Measurements from ENCODE around the gene IFT27.
"Not testable (repeated sequence)": the region's sequence is repeated elsewhere in the genome, so short reads cannot be mapped to it uniquely, and the experiment has no call there.

IFT27 gene

DNA sequence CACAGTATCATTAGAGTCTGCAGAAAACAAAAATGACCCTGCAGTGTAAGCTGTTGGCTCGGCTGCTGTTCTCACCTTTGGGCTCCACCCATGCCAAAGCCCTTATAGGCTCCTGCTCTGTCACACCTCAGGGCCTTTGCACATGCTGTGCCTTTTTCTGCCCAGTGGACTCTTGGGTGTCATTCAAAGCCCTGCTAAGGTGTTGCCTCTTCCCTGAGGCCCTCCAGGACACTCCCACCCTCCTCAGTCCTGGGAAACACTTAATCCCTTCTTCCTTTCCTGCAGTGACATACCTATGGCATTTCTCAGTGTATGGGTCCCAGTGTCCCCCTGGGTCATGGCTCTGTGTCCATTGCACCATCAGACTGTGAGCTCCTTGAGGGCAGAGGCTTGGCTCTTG lies 43.3 kb downstream of the IFT27 start:
- Histone ChIP-seq H4K20me1 (ENCODE audit: insufficient read depth) (no peaks in the 10 kb centered on the region), H3K27me3 (ENCODE audit: insufficient read depth, low read depth) (peaks cover 74% of the 10 kb centered on the region), H2AFZ (ENCODE audit: low read depth) (no peak overlapping the region), H3K4me3 (IDR thresholded peaks at IDR 0.05; ENCODE audit: insufficient read depth, low read depth, low read length) (no peak overlapping the region), H3K27ac (no peak overlapping the region), H3K4me1 (ENCODE audit: low read depth, poor library complexity, severe bottlenecking) (no peaks in the 10 kb centered on the region), H3K79me2 (ENCODE audit: insufficient read depth, low read depth) (no peaks in the 10 kb centered on the region), H3K36me3 (ENCODE audit: insufficient read depth) (no peaks in the 10 kb centered on the region), H3K9ac (no peak overlapping the region), H3K4me2 (no peak overlapping the region)
- TF ChIP-seq, protein P1, sequence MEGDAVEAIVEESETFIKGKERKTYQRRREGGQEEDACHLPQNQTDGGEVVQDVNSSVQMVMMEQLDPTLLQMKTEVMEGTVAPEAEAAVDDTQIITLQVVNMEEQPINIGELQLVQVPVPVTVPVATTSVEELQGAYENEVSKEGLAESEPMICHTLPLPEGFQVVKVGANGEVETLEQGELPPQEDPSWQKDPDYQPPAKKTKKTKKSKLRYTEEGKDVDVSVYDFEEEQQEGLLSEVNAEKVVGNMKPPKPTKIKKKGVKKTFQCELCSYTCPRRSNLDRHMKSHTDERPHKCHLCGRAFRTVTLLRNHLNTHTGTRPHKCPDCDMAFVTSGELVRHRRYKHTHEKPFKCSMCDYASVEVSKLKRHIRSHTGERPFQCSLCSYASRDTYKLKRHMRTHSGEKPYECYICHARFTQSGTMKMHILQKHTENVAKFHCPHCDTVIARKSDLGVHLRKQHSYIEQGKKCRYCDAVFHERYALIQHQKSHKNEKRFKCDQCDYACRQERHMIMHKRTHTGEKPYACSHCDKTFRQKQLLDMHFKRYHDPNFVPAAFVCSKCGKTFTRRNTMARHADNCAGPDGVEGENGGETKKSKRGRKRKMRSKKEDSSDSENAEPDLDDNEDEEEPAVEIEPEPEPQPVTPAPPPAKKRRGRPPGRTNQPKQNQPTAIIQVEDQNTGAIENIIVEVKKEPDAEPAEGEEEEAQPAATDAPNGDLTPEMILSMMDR (conservative IDR thresholded peaks at IDR 0.05; ENCODE audit: low read depth, low read length) = no peak

DNA sequence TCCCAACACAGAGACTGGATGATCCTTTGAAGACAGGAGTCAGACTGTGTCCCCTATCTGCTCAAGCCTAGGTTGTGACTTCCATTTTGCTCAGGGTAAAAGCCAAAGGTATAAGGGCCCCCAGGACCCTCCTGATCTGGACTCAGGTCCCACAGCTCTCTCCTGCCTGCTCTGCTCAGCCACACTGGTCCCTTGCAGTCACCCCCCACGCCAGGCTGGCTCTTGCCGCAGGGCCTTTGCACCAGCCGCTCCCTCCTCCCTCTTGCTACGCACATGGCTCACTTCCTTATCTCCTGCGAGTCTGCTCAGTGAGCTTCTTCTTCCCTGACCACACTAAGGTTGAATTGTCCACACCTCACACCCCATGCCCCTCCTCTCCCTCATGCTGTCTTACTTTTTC lies 44.0 kb downstream of the IFT27 start:
- Histone ChIP-seq H2AFZ (ENCODE audit: low read depth) (no peak overlapping the region), H3K4me2 (no peak overlapping the region), H3K9ac (no peak overlapping the region), H3K27ac (no peak overlapping the region), H4K20me1 (ENCODE audit: insufficient read depth) (no peaks in the 10 kb centered on the region), H3K36me3 (ENCODE audit: insufficient read depth) (no peaks in the 10 kb centered on the region), H3K27me3 (ENCODE audit: insufficient read depth, low read depth) (peaks cover 72% of the 10 kb centered on the region), H3K4me1 (ENCODE audit: low read depth, poor library complexity, severe bottlenecking) (no peaks in the 10 kb centered on the region), H3K4me3 (IDR thresholded peaks at IDR 0.05; ENCODE audit: insufficient read depth, low read depth, low read length) (no peak overlapping the region), H3K79me2 (ENCODE audit: insufficient read depth, low read depth) (no peaks in the 10 kb centered on the region)
- TF ChIP-seq, protein P1 (conservative IDR thresholded peaks at IDR 0.05; ENCODE audit: low read depth, low read length) = no peak

DNA sequence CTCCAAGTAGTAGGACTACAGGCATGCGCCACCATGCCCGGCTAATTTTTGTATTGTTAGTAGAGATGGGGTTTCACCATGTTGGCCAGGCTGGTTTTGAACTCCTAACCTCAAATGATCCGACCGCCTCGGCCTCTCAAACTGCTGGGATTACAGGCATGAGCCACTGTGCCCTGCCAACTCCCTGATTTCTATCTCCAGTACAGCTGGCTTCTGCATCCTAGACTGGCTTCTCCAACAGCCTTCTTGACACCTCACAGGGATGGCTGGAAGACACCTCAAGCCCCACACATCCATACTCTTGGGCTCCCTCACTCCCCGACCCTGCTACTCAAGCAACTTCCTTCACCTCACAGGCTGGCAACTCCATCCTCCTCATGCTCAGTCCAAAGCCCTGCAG lies 44.6 kb downstream of the IFT27 start:
- H3K79me2 ChIP-seq (ENCODE audit: insufficient read depth, low read depth); H3K4me2 ChIP-seq; H3K4me3 ChIP-seq (IDR thresholded peaks at IDR 0.05; ENCODE audit: insufficient read depth, low read depth, low read length); H3K36me3 ChIP-seq (ENCODE audit: insufficient read depth); H2AFZ ChIP-seq (ENCODE audit: low read depth); H3K27ac ChIP-seq; H3K4me1 ChIP-seq (ENCODE audit: low read depth, poor library complexity, severe bottlenecking); H4K20me1 ChIP-seq (ENCODE audit: insufficient read depth); H3K9ac ChIP-seq: not testable (repeated sequence)
- H3K27me3 ChIP-seq (ENCODE audit: insufficient read depth, low read depth) = peaks cover 71% of the 10 kb centered on the region

DNA sequence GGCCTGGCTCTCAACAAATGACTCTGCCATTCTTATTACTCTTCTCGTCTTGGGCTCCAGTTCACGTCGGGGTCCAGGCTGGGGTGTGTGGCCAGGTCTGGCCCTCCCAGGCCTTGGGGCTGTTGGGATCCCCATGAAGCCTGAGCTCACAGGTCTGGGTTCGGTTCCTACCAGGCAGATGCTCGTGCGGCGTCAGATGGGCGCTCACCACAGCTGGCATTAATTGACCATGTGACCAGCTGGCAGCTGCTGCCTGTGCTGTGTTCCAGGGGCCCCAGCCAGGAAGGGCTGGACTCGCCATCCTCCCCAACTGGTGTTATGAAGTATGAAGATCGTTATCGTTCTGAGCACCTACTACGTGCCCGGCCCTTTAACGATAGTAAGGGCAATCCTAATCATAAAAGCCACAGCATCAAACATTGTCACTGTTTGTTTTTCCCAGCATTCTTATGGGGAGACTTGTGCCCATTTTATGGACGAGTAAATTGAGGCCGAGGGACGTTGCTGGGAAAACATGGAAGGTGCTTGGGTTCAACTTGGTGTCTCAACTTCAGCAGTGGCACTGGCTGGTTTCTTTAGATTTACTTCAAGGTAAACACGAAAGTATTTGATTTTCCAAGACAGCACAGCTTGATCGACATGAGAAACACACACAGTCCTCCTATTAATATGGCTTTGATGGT lies 45.6 kb downstream of the IFT27 start:
- no peak overlapping the region for H2AFZ ChIP-seq (ENCODE audit: low read depth)
- no peak overlapping the region for H3K4me2 ChIP-seq
- no peaks in the 10 kb centered on the region for H4K20me1 ChIP-seq (ENCODE audit: insufficient read depth)
- H3K79me2 ChIP-seq (ENCODE audit: insufficient read depth, low read depth) = no peaks in the 10 kb centered on the region
- H3K4me1 ChIP-seq (ENCODE audit: low read depth, poor library complexity, severe bottlenecking) = no peaks in the 10 kb centered on the region
- peaks cover 79% of the 10 kb centered on the region for H3K27me3 ChIP-seq (ENCODE audit: insufficient read depth, low read depth)
- no peaks in the 10 kb centered on the region for H3K36me3 ChIP-seq (ENCODE audit: insufficient read depth)
- H3K4me3 ChIP-seq (IDR thresholded peaks at IDR 0.05; ENCODE audit: insufficient read depth, low read depth, low read length) = no peak overlapping the region
- H3K9ac ChIP-seq = no peak overlapping the region
- no peak overlapping the region for H3K27ac ChIP-seq
- TF ChIP-seq, protein P1 (conservative IDR thresholded peaks at IDR 0.05; ENCODE audit: low read depth, low read length) = no peak

DNA sequence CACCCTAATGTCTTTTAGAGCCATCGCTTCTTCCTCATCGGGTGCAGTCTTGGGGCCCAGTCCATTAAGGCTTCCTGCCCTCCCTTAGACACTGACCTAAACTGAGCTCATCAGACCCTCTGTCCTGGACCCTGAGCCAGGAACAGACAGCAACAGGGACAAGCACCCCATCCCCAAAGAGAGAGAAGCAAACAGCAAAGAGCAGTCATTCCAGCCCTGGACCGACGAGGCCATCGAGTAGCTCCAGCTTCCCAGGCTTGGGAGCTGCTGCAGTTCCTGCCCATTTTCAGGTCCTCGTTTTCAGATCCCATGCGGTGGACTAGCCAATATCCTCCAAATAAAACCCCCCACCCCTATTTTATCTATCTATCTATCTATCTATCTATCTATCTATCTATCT lies 46.6 kb downstream of the IFT27 start:
- no peaks in the 10 kb centered on the region for H4K20me1 ChIP-seq (ENCODE audit: insufficient read depth)
- no peak overlapping the region for H3K9ac ChIP-seq
- TF ChIP-seq, protein P1 (conservative IDR thresholded peaks at IDR 0.05; ENCODE audit: low read depth, low read length) = no peak
- no peaks in the 10 kb centered on the region for H3K79me2 ChIP-seq (ENCODE audit: insufficient read depth, low read depth)
- H3K4me3 ChIP-seq (IDR thresholded peaks at IDR 0.05; ENCODE audit: insufficient read depth, low read depth, low read length) = no peak overlapping the region
- H3K4me2 ChIP-seq = no peak overlapping the region
- H2AFZ ChIP-seq (ENCODE audit: low read depth) = no peak overlapping the region
- no peak overlapping the region for H3K27ac ChIP-seq
- H3K36me3 ChIP-seq (ENCODE audit: insufficient read depth) = no peaks in the 10 kb centered on the region
- H3K4me1 ChIP-seq (ENCODE audit: low read depth, poor library complexity, severe bottlenecking) = no peaks in the 10 kb centered on the region
- H3K27me3 ChIP-seq (ENCODE audit: insufficient read depth, low read depth) = peaks cover 80% of the 10 kb centered on the region

Measured in KMS-11 (cell line).